ENCODE measurements around the gene MX1.

The MX1 gene

DNA sequence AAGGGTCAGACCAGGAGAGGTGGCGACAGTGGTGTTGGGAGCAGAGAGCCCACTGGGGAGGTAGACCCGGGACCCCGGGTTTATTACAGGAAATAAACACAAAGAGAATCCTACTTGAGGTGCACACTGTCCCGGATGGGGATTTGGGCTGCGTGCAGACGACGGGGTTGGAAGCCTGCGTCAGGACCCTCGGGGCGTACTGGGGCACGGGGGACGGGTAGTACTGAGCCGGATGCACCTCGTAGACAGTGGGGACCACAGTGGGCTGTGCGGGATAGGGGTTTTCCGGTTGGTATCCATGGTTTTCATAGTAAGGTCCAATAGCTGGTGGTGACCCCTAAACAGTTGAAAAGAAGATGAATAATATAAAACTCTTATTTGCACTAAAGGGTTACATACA lies 68.2 kb downstream of the MX1 start:
- no peaks in the 10 kb centered on the region for H3K4me1 ChIP-seq (ENCODE audit: control insufficient read depth, insufficient read depth, low read length, poor library complexity, severe bottlenecking)
- H3K9me3 ChIP-seq (ENCODE audit: control insufficient read depth, low read length) = no peaks in the 10 kb centered on the region
- 95 to 97% methylated on average over 12 to 15 of the region's 16 CpGs for WGBS, 2 experiments (ENCODE audit: insufficient coverage in 2 of 2)
- no peak overlapping the region for H3K27ac ChIP-seq (ENCODE audit: low read depth, low read length, severe bottlenecking)
- no peaks in the 10 kb centered on the region for H3K36me3 ChIP-seq (ENCODE audit: control insufficient read depth, insufficient read depth, low read length)
- no peak overlapping the region for H3K4me3 ChIP-seq (ENCODE audit: extremely low read depth, insufficient read depth, low read length, poor library complexity, severe bottlenecking)

- WGBS, 2 experiments (ENCODE audit: insufficient coverage in 2 of 2) = 89 to 91% methylated on average over 4 to 5 of the region's 6 CpGs
- no peak overlapping the region for H3K4me3 ChIP-seq (ENCODE audit: extremely low read depth, insufficient read depth, low read length, poor library complexity, severe bottlenecking)
Measured at GRCh38 chr21:41497008-41497407, 71.0 kb downstream of the MX1 start.

GRCh38 chr21:41497788-41498187 lies 71.7 kb downstream of the MX1 start:
- WGBS, 2 experiments (ENCODE audit: insufficient coverage in 2 of 2) = 88 to 96% methylated on average over 4 to 7 of the region's 8 CpGs
- no peaks in the 10 kb centered on the region for H3K4me1 ChIP-seq (ENCODE audit: control insufficient read depth, insufficient read depth, low read length, poor library complexity, severe bottlenecking)
- no peak overlapping the region for H3K27ac ChIP-seq (ENCODE audit: low read depth, low read length, severe bottlenecking)
- H3K9me3 ChIP-seq (ENCODE audit: control insufficient read depth, low read length) = no peaks in the 10 kb centered on the region
- H3K4me3 ChIP-seq (ENCODE audit: extremely low read depth, insufficient read depth, low read length, poor library complexity, severe bottlenecking) = no peak overlapping the region
- H3K36me3 ChIP-seq (ENCODE audit: control insufficient read depth, insufficient read depth, low read length) = no peaks in the 10 kb centered on the region

More at GRCh38 chr21:41497008-41497407, 71.0 kb downstream of the MX1 start:
- H3K36me3 ChIP-seq (ENCODE audit: control insufficient read depth, insufficient read depth, low read length) = no peaks in the 10 kb centered on the region
- no peak overlapping the region for H3K27ac ChIP-seq (ENCODE audit: low read depth, low read length, severe bottlenecking)
- no peaks in the 10 kb centered on the region for H3K4me1 ChIP-seq (ENCODE audit: control insufficient read depth, insufficient read depth, low read length, poor library complexity, severe bottlenecking)
- no peaks in the 10 kb centered on the region for H3K9me3 ChIP-seq (ENCODE audit: control insufficient read depth, low read length)

- Histone ChIP-seq H3K4me3 (ENCODE audit: extremely low read depth, insufficient read depth, low read length, poor library complexity, severe bottlenecking) (no peak overlapping the region), H3K9me3 (ENCODE audit: control insufficient read depth, low read length) (no peaks in the 10 kb centered on the region), H3K36me3 (ENCODE audit: control insufficient read depth, insufficient read depth, low read length) (no peaks in the 10 kb centered on the region), H3K4me1 (ENCODE audit: control insufficient read depth, insufficient read depth, low read length, poor library complexity, severe bottlenecking) (no peaks in the 10 kb centered on the region), H3K27ac (ENCODE audit: low read depth, low read length, severe bottlenecking) (no peak overlapping the region)
- 89 to 100% methylated on average over 2 of the region's 2 CpGs for WGBS, 2 experiments (ENCODE audit: insufficient coverage in 2 of 2)
Measured at GRCh38 chr21:41499920-41500319, 73.9 kb downstream of the MX1 start.

GRCh38 chr21:41500363-41500762 lies 74.3 kb downstream of the MX1 start:
- 93 to 96% methylated on average over 3 of the region's 6 CpGs for WGBS, 2 experiments (ENCODE audit: insufficient coverage in 2 of 2)
- H3K4me3 ChIP-seq (ENCODE audit: extremely low read depth, insufficient read depth, low read length, poor library complexity, severe bottlenecking) = no peak overlapping the region
- H3K36me3 ChIP-seq (ENCODE audit: control insufficient read depth, insufficient read depth, low read length) = no peaks in the 10 kb centered on the region
- no peak overlapping the region for H3K27ac ChIP-seq (ENCODE audit: low read depth, low read length, severe bottlenecking)
- no peaks in the 10 kb centered on the region for H3K9me3 ChIP-seq (ENCODE audit: control insufficient read depth, low read length)
- no peaks in the 10 kb centered on the region for H3K4me1 ChIP-seq (ENCODE audit: control insufficient read depth, insufficient read depth, low read length, poor library complexity, severe bottlenecking)

DNA sequence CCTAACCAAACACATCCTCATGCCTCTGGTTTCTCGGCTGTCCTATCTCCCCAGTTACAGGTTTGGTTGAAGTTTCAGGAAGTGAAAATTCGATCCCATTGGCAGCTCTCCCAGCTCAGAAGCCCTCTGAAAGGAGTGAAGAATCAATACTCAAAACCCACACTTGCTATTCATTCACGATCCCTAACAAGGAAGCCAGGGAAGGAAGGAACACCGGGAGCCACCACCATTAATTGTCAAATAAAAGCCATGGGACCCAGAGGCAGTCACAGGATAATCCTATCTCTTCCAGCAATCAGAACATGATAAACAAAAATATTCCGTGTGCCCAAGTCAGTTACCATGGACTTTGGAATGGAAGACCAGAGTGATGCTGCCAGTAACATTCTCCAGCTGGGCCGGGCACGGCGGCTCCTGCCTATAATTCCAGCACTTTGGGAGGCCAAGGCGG lies 74.9 kb downstream of the MX1 start:
- Histone ChIP-seq H3K27ac (ENCODE audit: low read depth, low read length, severe bottlenecking) (no peak overlapping the region), H3K4me1 (ENCODE audit: control insufficient read depth, insufficient read depth, low read length, poor library complexity, severe bottlenecking) (no peaks in the 10 kb centered on the region), H3K36me3 (ENCODE audit: control insufficient read depth, insufficient read depth, low read length) (no peaks in the 10 kb centered on the region), H3K9me3 (ENCODE audit: control insufficient read depth, low read length) (no peaks in the 10 kb centered on the region), H3K4me3 (ENCODE audit: extremely low read depth, insufficient read depth, low read length, poor library complexity, severe bottlenecking) (no peak overlapping the region)
- WGBS, 2 experiments (ENCODE audit: insufficient coverage in 2 of 2) = 74 to 93% methylated on average over 3 to 5 of the region's 9 CpGs

- WGBS, 2 experiments (ENCODE audit: insufficient coverage in 2 of 2) = 83 to 87% methylated on average over 7 of the region's 7 CpGs
- no peak overlapping the region for H3K4me3 ChIP-seq (ENCODE audit: extremely low read depth, insufficient read depth, low read length, poor library complexity, severe bottlenecking)
- H3K4me1 ChIP-seq (ENCODE audit: control insufficient read depth, insufficient read depth, low read length, poor library complexity, severe bottlenecking) = no peaks in the 10 kb centered on the region
- H3K36me3 ChIP-seq (ENCODE audit: control insufficient read depth, insufficient read depth, low read length) = no peaks in the 10 kb centered on the region
- no peak overlapping the region for H3K27ac ChIP-seq (ENCODE audit: low read depth, low read length, severe bottlenecking)
- no peaks in the 10 kb centered on the region for H3K9me3 ChIP-seq (ENCODE audit: control insufficient read depth, low read length)
Measured at GRCh38 chr21:41501919-41502318, 75.9 kb downstream of the MX1 start.

DNA sequence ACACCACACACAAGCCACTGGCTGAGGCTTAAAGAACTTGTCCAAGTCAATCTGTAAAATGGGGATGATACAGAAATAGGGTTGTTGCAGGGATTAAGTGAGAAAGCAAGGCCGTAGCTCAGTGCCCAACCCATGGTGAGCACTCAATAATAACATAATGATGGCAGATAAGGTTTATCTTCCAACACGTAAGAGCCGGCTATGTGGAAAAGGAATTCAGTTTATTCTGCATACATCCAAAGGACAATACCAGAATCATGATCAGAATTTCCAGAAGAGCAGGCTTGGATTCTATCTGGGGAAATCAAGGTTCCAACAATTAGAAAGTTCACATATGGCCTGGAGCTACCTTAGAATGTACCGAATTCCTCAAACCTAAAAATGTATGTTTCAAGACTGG lies 77.3 kb downstream of the MX1 start:
- Histone ChIP-seq H3K36me3 (ENCODE audit: control insufficient read depth, insufficient read depth, low read length) (no peaks in the 10 kb centered on the region), H3K27ac (ENCODE audit: low read depth, low read length, severe bottlenecking) (no peak overlapping the region), H3K4me3 (ENCODE audit: extremely low read depth, insufficient read depth, low read length, poor library complexity, severe bottlenecking) (no peak overlapping the region), H3K4me1 (ENCODE audit: control insufficient read depth, insufficient read depth, low read length, poor library complexity, severe bottlenecking) (no peaks in the 10 kb centered on the region), H3K9me3 (ENCODE audit: control insufficient read depth, low read length) (no peaks in the 10 kb centered on the region)
- 80 to 100% methylated on average over 3 of the region's 4 CpGs for WGBS, 2 experiments (ENCODE audit: insufficient coverage in 2 of 2)

- no peak overlapping the region for H3K27ac ChIP-seq (ENCODE audit: low read depth, low read length, severe bottlenecking)
- WGBS, 2 experiments (ENCODE audit: insufficient coverage in 2 of 2) = 84% methylated on average over 4 to 5 of the region's 5 CpGs
- H3K9me3 ChIP-seq (ENCODE audit: control insufficient read depth, low read length) = no peaks in the 10 kb centered on the region
- no peaks in the 10 kb centered on the region for H3K4me1 ChIP-seq (ENCODE audit: control insufficient read depth, insufficient read depth, low read length, poor library complexity, severe bottlenecking)
- H3K4me3 ChIP-seq (ENCODE audit: extremely low read depth, insufficient read depth, low read length, poor library complexity, severe bottlenecking) = no peak overlapping the region
- no peaks in the 10 kb centered on the region for H3K36me3 ChIP-seq (ENCODE audit: control insufficient read depth, insufficient read depth, low read length)
Measured at GRCh38 chr21:41504030-41504429, 78.0 kb downstream of the MX1 start.

DNA sequence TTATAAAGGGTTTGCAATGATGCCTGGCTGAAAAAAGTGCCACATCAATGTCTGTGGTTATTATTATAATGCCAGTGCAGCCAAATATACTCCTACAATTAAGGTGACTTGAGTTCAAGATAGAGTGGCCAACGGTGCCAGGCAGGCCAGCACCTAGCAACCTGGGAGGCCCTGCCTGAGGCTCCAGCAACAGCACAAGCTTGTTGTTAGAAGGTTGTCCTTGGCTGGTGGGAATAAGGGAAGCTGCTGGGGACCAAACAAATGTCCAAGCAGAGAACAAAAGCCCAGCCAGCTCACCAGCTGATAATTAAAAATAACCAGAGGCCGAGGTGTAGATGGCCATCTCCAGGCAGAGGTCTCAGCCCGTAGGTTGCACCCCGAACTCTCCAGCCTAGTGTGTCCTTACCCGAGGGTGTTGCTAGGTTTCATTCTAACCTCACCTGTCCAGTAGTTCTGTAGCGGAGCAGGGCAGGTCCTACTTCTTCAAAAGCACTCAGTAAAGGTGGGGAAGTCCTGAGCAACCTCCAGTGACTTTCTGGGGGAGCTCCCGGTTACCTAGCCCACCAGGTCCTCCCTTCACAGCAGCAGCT lies 80.1 kb downstream of the MX1 start:
- Histone ChIP-seq H3K36me3 (ENCODE audit: control insufficient read depth, insufficient read depth, low read length) (no peaks in the 10 kb centered on the region), H3K4me1 (ENCODE audit: control insufficient read depth, insufficient read depth, low read length, poor library complexity, severe bottlenecking) (no peaks in the 10 kb centered on the region), H3K4me3 (ENCODE audit: extremely low read depth, insufficient read depth, low read length, poor library complexity, severe bottlenecking) (no peak overlapping the region), H3K9me3 (ENCODE audit: control insufficient read depth, low read length) (no peaks in the 10 kb centered on the region), H3K27ac (ENCODE audit: low read depth, low read length, severe bottlenecking) (no peak overlapping the region)
- 63 to 74% methylated on average over 4 to 6 of the region's 7 CpGs for WGBS, 2 experiments (ENCODE audit: insufficient coverage in 2 of 2)

DNA sequence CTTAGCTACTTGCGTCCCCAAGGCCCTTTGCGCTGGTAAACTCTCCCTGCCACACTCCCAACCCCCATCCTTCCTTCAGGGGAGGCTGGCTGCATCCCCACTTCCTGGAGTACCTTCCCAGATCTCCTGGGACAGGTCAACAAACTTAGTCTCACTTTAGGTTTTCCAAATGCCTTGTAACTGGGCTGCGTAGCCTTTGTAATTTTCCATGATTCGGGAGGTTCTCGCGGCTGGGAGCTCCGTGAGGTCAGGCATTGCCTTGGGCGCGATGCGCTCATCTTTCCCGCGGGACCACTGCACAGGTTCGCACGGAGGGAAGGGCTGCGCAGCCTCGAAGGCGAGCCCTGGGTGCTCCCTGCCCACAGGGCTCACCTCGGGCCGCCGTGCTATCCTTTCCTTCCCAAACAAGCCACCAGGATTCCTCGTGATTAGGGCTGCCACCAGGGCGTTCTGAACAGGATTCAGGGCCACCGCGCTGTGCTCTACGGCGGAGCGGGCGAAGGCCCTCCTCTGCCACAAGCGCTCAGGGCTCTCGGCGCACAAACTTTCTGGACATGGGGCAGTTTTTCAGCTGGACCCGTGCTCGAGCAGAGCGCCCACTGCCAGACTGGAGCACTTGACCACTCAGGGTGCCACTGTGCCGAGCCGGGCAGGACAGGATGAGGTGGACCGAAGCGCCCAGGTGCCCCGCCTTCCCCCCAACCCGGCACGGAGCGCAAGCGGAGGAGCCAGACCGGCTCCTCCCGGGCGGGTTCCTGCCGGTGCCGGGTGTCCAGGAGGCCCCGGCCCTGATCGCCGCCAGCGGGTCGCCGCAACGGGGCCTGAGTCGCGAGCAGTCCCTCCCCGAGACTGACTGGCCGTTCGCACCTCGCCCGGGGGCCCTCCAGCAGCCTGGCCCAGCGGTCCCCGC lies 80.8 kb downstream of the MX1 start:
- Histone ChIP-seq H3K9me3 (ENCODE audit: control insufficient read depth, low read length) (no peaks in the 10 kb centered on the region), H3K4me3 (ENCODE audit: extremely low read depth, insufficient read depth, low read length, poor library complexity, severe bottlenecking) (peak overlapping the region; percentile 23), H3K27ac (ENCODE audit: low read depth, low read length, severe bottlenecking) (no peak overlapping the region), H3K36me3 (ENCODE audit: control insufficient read depth, insufficient read depth, low read length) (no peaks in the 10 kb centered on the region), H3K4me1 (ENCODE audit: control insufficient read depth, insufficient read depth, low read length, poor library complexity, severe bottlenecking) (no peaks in the 10 kb centered on the region)
- 2 to 3% methylated on average over 55 to 60 of the region's 64 CpGs for WGBS, 2 experiments (ENCODE audit: insufficient coverage in 2 of 2)
